GM12878 (cell line): ENCODE data around the gene CLEC4G. TPM values are rescaled to one million over a fixed set of nuclear protein-coding genes. Genes with fewer than 3 reads are reported as not detected.
A peak's percentile ranks its signal among the peaks of the same experiment; 100 is the strongest.

ENCODE experiments used
- BACH1 ChIP-seq: fragments of 450-650 bp; IDR thresholded peaks from 2 replicates; pipeline ENCODE4 v1.6.1; 2017; ENCODE audit warnings: mild to moderate bottlenecking, borderline replicate concordance
- BHLHE40 ChIP-seq, 2 experiments: fragments of 450-650 bp in 1 of 2; IDR thresholded peaks; 2 replicates each; pipeline ENCODE4 v1.6.1; 2011 to 2017; ENCODE audit warnings: low read depth in 2 of 2, borderline replicate concordance in 1 of 2, improper control_type of control experiment in 1 of 2, low read length in 1 of 2, mild to moderate bottlenecking in 1 of 2
- CHD1 ChIP-seq: IDR thresholded peaks from 2 replicates; pipeline ENCODE4 v1.6.1; 2012; ENCODE audit warnings: low read depth, low read length, improper control_type of control experiment
- CREB1 ChIP-seq: IDR thresholded peaks from 2 replicates; pipeline ENCODE4 v1.6.1; 2012; ENCODE audit warnings: low read depth, mild to moderate bottlenecking, inconsistent platforms
- DPF2 ChIP-seq: fragments of 450-650 bp; IDR thresholded peaks from 2 replicates; pipeline ENCODE4 v1.6.1; 2017; ENCODE audit warnings: mild to moderate bottlenecking
- ETV6 ChIP-seq, 2 experiments: fragments of 450-650 bp in 1 of 2; IDR thresholded peaks in 1 of 2; conservative IDR thresholded peaks in 1 of 2; 2 replicates each; pipeline ENCODE4 v1.6.1; 2014; ENCODE audit warnings: antibody characterized with exemption in 1 of 2, borderline replicate concordance in 1 of 2, low read depth in 1 of 2, mild to moderate bottlenecking in 1 of 2, moderate library complexity in 1 of 2
- GATAD2B ChIP-seq: fragments of 450-650 bp; conservative IDR thresholded peaks from 2 replicates; pipeline ENCODE4 v1.6.1; 2017; ENCODE audit warnings: low read depth, mild to moderate bottlenecking, moderate library complexity
- IKZF1 ChIP-seq: fragments of 450-650 bp; conservative IDR thresholded peaks from 2 replicates; pipeline ENCODE4 v1.6.1; 2017; ENCODE audit warnings: antibody characterized with exemption, mild to moderate bottlenecking
- MTA2 ChIP-seq: fragments of 450-650 bp; IDR thresholded peaks from 2 replicates; pipeline ENCODE4 v1.6.1; 2016; ENCODE audit warnings: low read depth, mild to moderate bottlenecking, moderate library complexity
- MTA3 ChIP-seq: IDR thresholded peaks from 2 replicates; pipeline ENCODE4 v1.6.1; 2012; ENCODE audit warnings: low read length, inconsistent platforms, borderline replicate concordance
- NFYA ChIP-seq: IDR thresholded peaks from 2 replicates; pipeline ENCODE4 v1.6.1; 2011; ENCODE audit warnings: low read depth, mild to moderate bottlenecking, low read length, improper control_type of control experiment, borderline replicate concordance
- RB1 ChIP-seq: fragments of 450-650 bp; formaldehyde crosslinking; IDR thresholded peaks from 2 replicates; pipeline ENCODE4 v1.6.1; 2017; ENCODE audit warnings: mild to moderate bottlenecking, borderline replicate concordance
- TCF3 ChIP-seq: IDR thresholded peaks from 2 replicates; pipeline ENCODE4 v1.6.1; 2012; ENCODE audit warnings: low read depth, mild to moderate bottlenecking, low read length, borderline replicate concordance; ENCODE audit not compliant: insufficient read depth
- ZBED1 ChIP-seq: IDR thresholded peaks from 2 replicates; pipeline ENCODE4 v1.6.1; 2016; ENCODE audit warnings: borderline replicate concordance
- ZNF217 ChIP-seq: fragments of 450-650 bp; IDR thresholded peaks from 2 replicates; pipeline ENCODE4 v1.6.1; 2017; ENCODE audit warnings: antibody characterized with exemption, mild to moderate bottlenecking
- ZNF24 ChIP-seq: fragments of 450-650 bp; IDR thresholded peaks from 2 replicates; pipeline ENCODE4 v1.6.1; 2017; ENCODE audit warnings: antibody characterized with exemption, mild to moderate bottlenecking
- ZZZ3 ChIP-seq: IDR thresholded peaks from 2 replicates; pipeline ENCODE4 v1.6.1; 2011; ENCODE audit warnings: low read depth; ENCODE audit not compliant: control insufficient read depth, insufficient read length
- polyA plus RNA-seq, 11 experiments: library from polyadenylated mRNA; depleted of rRNA in 4 of 11; unstranded in 6 of 11; stranded (reverse) in 5 of 11; fragments of >200 nt; fragmentation: Nextera tagmentation in 4 of 11; fragmentation: Illumina TruSeq in 1 of 11; extraction: Ambion mirVana in 4 of 11; extraction: Trizol in 1 of 11; gene quantifications; 1 replicate in 1 of 11; 2 replicates in 10 of 11; pipeline versions ENCODE4 v1.2.1 to v1.2.3, GENCODE V29; 2011 to 2016; ENCODE audit warnings: inconsistent platforms in 2 of 11, missing spikeins in 2 of 11, low read depth in 1 of 11
- total RNA-seq, 4 experiments: library from RNA; depleted of rRNA in 3 of 4; stranded (reverse); fragments of >200 nt in 3 of 4; fragmentation: Illumina TruSeq in 1 of 4; extraction: Trizol in 1 of 4; gene quantifications; 2 replicates each; pipeline versions ENCODE4 v1.2.1 to v1.2.3, GENCODE V29; 2013 to 2021
- TF ChIP-seq, protein P1 (sequence below): fragments of 450-650 bp; IDR thresholded peaks from 2 replicates; pipeline ENCODE4 v1.6.1; 2017; ENCODE audit warnings: mild to moderate bottlenecking, moderate library complexity
- TF ChIP-seq, protein P2 (sequence below): IDR thresholded peaks from 2 replicates; pipeline ENCODE4 v1.6.1; 2011; ENCODE audit warnings: borderline replicate concordance, low read depth, mild to moderate bottlenecking, moderate library complexity, low read length; ENCODE audit not compliant: insufficient read depth, poor library complexity, severe bottlenecking
- TF ChIP-seq, protein P3 (sequence below): fragments of 450-650 bp; conservative IDR thresholded peaks from 2 replicates; pipeline ENCODE4 v1.6.1; 2017; ENCODE audit warnings: mild to moderate bottlenecking, moderate library complexity

Gene CLEC4G
- total and polyA plus RNA-seq, 10 of the 15 experiments (the other 5 are each of a cell fraction or from before 2014, with no cell fraction given) = 0.04 TPM; not detected in 9

DNA sequence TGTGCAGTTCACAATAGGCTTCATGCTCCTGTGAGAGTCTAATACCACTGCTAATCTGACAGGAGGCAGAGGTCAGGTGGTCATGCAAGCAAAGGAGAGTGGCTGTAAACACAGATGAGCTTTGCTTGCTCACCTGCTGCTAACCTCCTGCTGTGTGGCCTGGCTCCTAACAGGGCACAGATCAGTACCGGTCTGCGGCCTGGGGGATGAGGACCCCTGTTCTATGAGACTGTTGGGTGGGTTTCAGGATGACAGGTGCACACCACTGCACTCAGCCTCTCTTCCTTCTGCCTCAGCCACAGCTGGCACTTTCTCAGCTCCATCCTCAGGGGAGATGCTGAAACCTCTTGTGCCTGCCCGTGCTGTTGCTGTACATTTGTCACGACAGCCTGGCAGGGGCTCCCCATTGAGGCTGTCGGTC lies 9.7 kb downstream of the CLEC4G start (continued):
- TF ChIP-seq ZZZ3 = no peak
- no peak for TF ChIP-seq ZNF24
- TF ChIP-seq ZNF217 = no peak
- TF ChIP-seq BACH1 = no peak
- TF ChIP-seq ZBED1 = peak; percentile 97; the same call in 1 of the 2 replicates
- TF ChIP-seq BHLHE40 (IDR thresholded peaks at IDR 0.05; ENCODE audit: borderline replicate concordance in 1 of 2, low read depth in 2 of 2, low read length in 1 of 2) = peak; percentile 7 to 61; a peak in 1 of 4 replicates
- peak; percentile 22; the same call in 1 of the 2 replicates for TF ChIP-seq MTA2
- TF ChIP-seq IKZF1 = peak; percentile 29; the same call in 1 of the 2 replicates
- TF ChIP-seq DPF2 = no peak
- TF ChIP-seq ETV6 (conservative IDR thresholded peaks at IDR 0.05 in 1 of 2, IDR thresholded peaks at IDR 0.05 in 1 of 2; ENCODE audit: borderline replicate concordance in 1 of 2, low read depth in 1 of 2) = peak in 1 of 2 experiments; percentile 14; a peak in 1 of 4 replicates
- TF ChIP-seq CHD1 = no peak
- TF ChIP-seq, protein P1, sequence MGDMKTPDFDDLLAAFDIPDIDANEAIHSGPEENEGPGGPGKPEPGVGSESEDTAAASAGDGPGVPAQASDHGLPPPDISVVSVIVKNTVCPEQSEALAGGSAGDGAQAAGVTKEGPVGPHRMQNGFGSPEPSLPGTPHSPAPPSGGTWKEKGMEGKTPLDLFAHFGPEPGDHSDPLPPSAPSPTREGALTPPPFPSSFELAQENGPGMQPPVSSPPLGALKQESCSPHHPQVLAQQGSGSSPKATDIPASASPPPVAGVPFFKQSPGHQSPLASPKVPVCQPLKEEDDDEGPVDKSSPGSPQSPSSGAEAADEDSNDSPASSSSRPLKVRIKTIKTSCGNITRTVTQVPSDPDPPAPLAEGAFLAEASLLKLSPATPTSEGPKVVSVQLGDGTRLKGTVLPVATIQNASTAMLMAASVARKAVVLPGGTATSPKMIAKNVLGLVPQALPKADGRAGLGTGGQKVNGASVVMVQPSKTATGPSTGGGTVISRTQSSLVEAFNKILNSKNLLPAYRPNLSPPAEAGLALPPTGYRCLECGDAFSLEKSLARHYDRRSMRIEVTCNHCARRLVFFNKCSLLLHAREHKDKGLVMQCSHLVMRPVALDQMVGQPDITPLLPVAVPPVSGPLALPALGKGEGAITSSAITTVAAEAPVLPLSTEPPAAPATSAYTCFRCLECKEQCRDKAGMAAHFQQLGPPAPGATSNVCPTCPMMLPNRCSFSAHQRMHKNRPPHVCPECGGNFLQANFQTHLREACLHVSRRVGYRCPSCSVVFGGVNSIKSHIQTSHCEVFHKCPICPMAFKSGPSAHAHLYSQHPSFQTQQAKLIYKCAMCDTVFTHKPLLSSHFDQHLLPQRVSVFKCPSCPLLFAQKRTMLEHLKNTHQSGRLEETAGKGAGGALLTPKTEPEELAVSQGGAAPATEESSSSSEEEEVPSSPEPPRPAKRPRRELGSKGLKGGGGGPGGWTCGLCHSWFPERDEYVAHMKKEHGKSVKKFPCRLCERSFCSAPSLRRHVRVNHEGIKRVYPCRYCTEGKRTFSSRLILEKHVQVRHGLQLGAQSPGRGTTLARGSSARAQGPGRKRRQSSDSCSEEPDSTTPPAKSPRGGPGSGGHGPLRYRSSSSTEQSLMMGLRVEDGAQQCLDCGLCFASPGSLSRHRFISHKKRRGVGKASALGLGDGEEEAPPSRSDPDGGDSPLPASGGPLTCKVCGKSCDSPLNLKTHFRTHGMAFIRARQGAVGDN = peak; percentile 48; the same call in 1 of the 2 replicates
- TF ChIP-seq GATAD2B = no peak
- TF ChIP-seq, protein P2, sequence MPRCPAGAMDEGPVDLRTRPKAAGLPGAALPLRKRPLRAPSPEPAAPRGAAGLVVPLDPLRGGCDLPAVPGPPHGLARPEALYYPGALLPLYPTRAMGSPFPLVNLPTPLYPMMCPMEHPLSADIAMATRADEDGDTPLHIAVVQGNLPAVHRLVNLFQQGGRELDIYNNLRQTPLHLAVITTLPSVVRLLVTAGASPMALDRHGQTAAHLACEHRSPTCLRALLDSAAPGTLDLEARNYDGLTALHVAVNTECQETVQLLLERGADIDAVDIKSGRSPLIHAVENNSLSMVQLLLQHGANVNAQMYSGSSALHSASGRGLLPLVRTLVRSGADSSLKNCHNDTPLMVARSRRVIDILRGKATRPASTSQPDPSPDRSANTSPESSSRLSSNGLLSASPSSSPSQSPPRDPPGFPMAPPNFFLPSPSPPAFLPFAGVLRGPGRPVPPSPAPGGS = peak; percentile 22
- no peak for TF ChIP-seq RB1
- TF ChIP-seq, protein P3, sequence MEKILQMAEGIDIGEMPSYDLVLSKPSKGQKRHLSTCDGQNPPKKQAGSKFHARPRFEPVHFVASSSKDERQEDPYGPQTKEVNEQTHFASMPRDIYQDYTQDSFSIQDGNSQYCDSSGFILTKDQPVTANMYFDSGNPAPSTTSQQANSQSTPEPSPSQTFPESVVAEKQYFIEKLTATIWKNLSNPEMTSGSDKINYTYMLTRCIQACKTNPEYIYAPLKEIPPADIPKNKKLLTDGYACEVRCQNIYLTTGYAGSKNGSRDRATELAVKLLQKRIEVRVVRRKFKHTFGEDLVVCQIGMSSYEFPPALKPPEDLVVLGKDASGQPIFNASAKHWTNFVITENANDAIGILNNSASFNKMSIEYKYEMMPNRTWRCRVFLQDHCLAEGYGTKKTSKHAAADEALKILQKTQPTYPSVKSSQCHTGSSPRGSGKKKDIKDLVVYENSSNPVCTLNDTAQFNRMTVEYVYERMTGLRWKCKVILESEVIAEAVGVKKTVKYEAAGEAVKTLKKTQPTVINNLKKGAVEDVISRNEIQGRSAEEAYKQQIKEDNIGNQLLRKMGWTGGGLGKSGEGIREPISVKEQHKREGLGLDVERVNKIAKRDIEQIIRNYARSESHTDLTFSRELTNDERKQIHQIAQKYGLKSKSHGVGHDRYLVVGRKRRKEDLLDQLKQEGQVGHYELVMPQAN = no peak
- no peak for TF ChIP-seq CREB1
- TF ChIP-seq NFYA = no peak
- TF ChIP-seq TCF3 = peak; percentile 82
- TF ChIP-seq MTA3 = no peak
- TF ChIP-seq, all 136 proteins: peak for 21
